Natural killer cell treated with Interleukin-12 subunit alpha and Interleukin-12 subunit beta and Interleukin-15 and Interleukin-18, amount 100 ng/mL, for 72 hours (primary cell): ENCODE measurements around the gene TARS1. TPM values are rescaled to one million over a fixed set of nuclear protein-coding genes. Genes with fewer than 3 reads are reported as not detected.
"Not testable (repeated sequence)": the region's sequence is repeated elsewhere in the genome, so short reads cannot be mapped to it uniquely, and the experiment has no call there.

ENCODE experiments used
- ATAC-seq, 2 donors: fragments of 150-1000 bp; cut with Tn5 transposase in 1 of 2; sonication (Bioruptor Pico), chemical (Tn5 transposase) in 1 of 2; 2 replicates each; pipeline ENCODE4 v1.10.0; 2021
- DNase-seq: peaks from one replicate; pipeline ENCODE4 v3.0.0; 2022; ENCODE audit warnings: low spot score
- H3K27ac Mint-ChIP-seq, 2 donors: 1 replicate in 1 of 2; 2 replicates in 1 of 2; pipeline ENCODE4 v1.8.0; 2022; ENCODE audit warnings: mixed read lengths in 2 of 2, mild to moderate bottlenecking in 1 of 2, moderate library complexity in 1 of 2
- H3K27me3 Mint-ChIP-seq, 2 donors: 1 replicate in 1 of 2; 2 replicates in 1 of 2; pipeline ENCODE4 v1.8.0; 2022; ENCODE audit warnings: mixed read lengths in 2 of 2
- H3K36me3 Mint-ChIP-seq: one replicate; pipeline ENCODE4 v1.8.0; 2022; ENCODE audit warnings: mixed read lengths
- H3K4me1 Mint-ChIP-seq, 2 donors: 1 replicate in 1 of 2; 2 replicates in 1 of 2; pipeline ENCODE4 v1.8.0; 2022; ENCODE audit warnings: low read depth in 2 of 2, mixed read lengths in 2 of 2, mild to moderate bottlenecking in 1 of 2
- H3K4me3 Mint-ChIP-seq: one replicate; pipeline ENCODE4 v1.8.0; 2022; ENCODE audit warnings: mixed read lengths
- H3K9me3 Mint-ChIP-seq: 2 replicates; pipeline ENCODE4 v1.8.0; 2022; ENCODE audit warnings: mixed read lengths
- total RNA-seq, 2 donors: library from RNA; stranded (reverse); gene quantifications; one replicate each; pipeline ENCODE4 v1.2.3, GENCODE V29; 2022

Gene TARS1
- total RNA-seq, 2 donors from 2014 or later, result 204 to 211 TPM

- no peaks in the 10 kb centered on the region for H3K9me3 Mint-ChIP-seq
- no peak overlapping the region for H3K4me3 Mint-ChIP-seq
- H3K4me1 Mint-ChIP-seq, result no peaks in the 10 kb centered on the region
- DNase-seq, result no peak
- no peak overlapping the region for H3K27ac Mint-ChIP-seq
- no peak for ATAC-seq
- no peaks in the 10 kb centered on the region for H3K27me3 Mint-ChIP-seq
- H3K36me3 Mint-ChIP-seq, result peaks cover under 1% of the 10 kb centered on the region
These were observed 41.6 kb downstream of the TARS1 start for GRCh38 chr5:33482335-33482734.

GRCh38 chr5:33487236-33487635 lies 46.5 kb downstream of the TARS1 start:
- ATAC-seq (no peak), DNase-seq (no peak)
- H3K4me1 Mint-ChIP-seq, result no peaks in the 10 kb centered on the region
- H3K9me3 Mint-ChIP-seq, result no peaks in the 10 kb centered on the region
- no peaks in the 10 kb centered on the region for H3K36me3 Mint-ChIP-seq
- no peak overlapping the region for H3K27ac Mint-ChIP-seq
- no peaks in the 10 kb centered on the region for H3K27me3 Mint-ChIP-seq
- no peak overlapping the region for H3K4me3 Mint-ChIP-seq

GRCh38 chr5:33488558-33489355 lies 48.0 kb downstream of the TARS1 start:
- H3K9me3 Mint-ChIP-seq, result no peaks in the 10 kb centered on the region
- H3K4me1 Mint-ChIP-seq, result no peaks in the 10 kb centered on the region
- ATAC-seq (no peak), DNase-seq (no peak)
- no peak overlapping the region for H3K27ac Mint-ChIP-seq
- no peaks in the 10 kb centered on the region for H3K27me3 Mint-ChIP-seq
- no peaks in the 10 kb centered on the region for H3K36me3 Mint-ChIP-seq
- no peak overlapping the region for H3K4me3 Mint-ChIP-seq

- Mint-ChIP-seq H3K36me3 (no peaks in the 10 kb centered on the region), H3K27me3 (no peaks in the 10 kb centered on the region), H3K4me1 (no peaks in the 10 kb centered on the region), H3K4me3 (no peak overlapping the region), H3K27ac (no peak overlapping the region), H3K9me3 (no peaks in the 10 kb centered on the region)
- ATAC-seq (no peak), DNase-seq (no peak)
These were observed 48.8 kb downstream of the TARS1 start for GRCh38 chr5:33489481-33490067.

- no peaks in the 10 kb centered on the region for H3K9me3 Mint-ChIP-seq
- no peak for DNase-seq
- no peaks in the 10 kb centered on the region for H3K27me3 Mint-ChIP-seq
- no peak overlapping the region for H3K27ac Mint-ChIP-seq
- no peak overlapping the region for H3K4me3 Mint-ChIP-seq
- ATAC-seq, result no peak
- H3K4me1 Mint-ChIP-seq, result no peaks in the 10 kb centered on the region
- H3K36me3 Mint-ChIP-seq, result no peaks in the 10 kb centered on the region
These were observed 49.4 kb downstream of the TARS1 start for GRCh38 chr5:33490071-33490665.

GRCh38 chr5:33491941-33492340 lies 51.2 kb downstream of the TARS1 start:
- Mint-ChIP-seq H3K9me3 (no peaks in the 10 kb centered on the region), H3K4me3 (no peak overlapping the region), H3K4me1 (no peaks in the 10 kb centered on the region), H3K27me3 (peaks cover 0 to 3% of the 10 kb centered on the region in 2 donors), H3K36me3 (no peaks in the 10 kb centered on the region), H3K27ac (no peak overlapping the region)
- ATAC-seq (no peak), DNase-seq (no peak)

GRCh38 chr5:33494466-33494865 lies 53.7 kb downstream of the TARS1 start:
- H3K4me1 Mint-ChIP-seq, result no peaks in the 10 kb centered on the region
- ATAC-seq, result no peak

GRCh38 chr5:33501260-33501659 lies 60.5 kb downstream of the TARS1 start:
- no peaks in the 10 kb centered on the region for H3K36me3 Mint-ChIP-seq
- H3K4me1 Mint-ChIP-seq, result no peaks in the 10 kb centered on the region
- H3K4me3 Mint-ChIP-seq, result no peak overlapping the region
- no peaks in the 10 kb centered on the region for H3K27me3 Mint-ChIP-seq
- no peak for ATAC-seq
- no peaks in the 10 kb centered on the region for H3K9me3 Mint-ChIP-seq
- DNase-seq, result no peak
- no peak overlapping the region for H3K27ac Mint-ChIP-seq

More at GRCh38 chr5:33494466-33494865, 53.7 kb downstream of the TARS1 start:
- no peaks in the 10 kb centered on the region for H3K9me3 Mint-ChIP-seq
- H3K36me3 Mint-ChIP-seq, result no peaks in the 10 kb centered on the region
- no peak overlapping the region for H3K4me3 Mint-ChIP-seq
- H3K27me3 Mint-ChIP-seq, result peaks cover 0 to 3% of the 10 kb centered on the region in 2 donors
- DNase-seq, result no peak
- no peak overlapping the region for H3K27ac Mint-ChIP-seq

GRCh38 chr5:33501899-33502298 lies 61.1 kb downstream of the TARS1 start:
- no peaks in the 10 kb centered on the region for H3K4me1 Mint-ChIP-seq
- no peak overlapping the region for H3K4me3 Mint-ChIP-seq
- no peaks in the 10 kb centered on the region for H3K36me3 Mint-ChIP-seq
- no peaks in the 10 kb centered on the region for H3K9me3 Mint-ChIP-seq
- DNase-seq (no peak), ATAC-seq (no peak)
- peaks cover 0 to 3% of the 10 kb centered on the region in 2 donors for H3K27me3 Mint-ChIP-seq
- no peak overlapping the region for H3K27ac Mint-ChIP-seq

GRCh38 chr5:33504570-33504969 lies 63.8 kb downstream of the TARS1 start:
- no peak overlapping the region for H3K4me3 Mint-ChIP-seq
- no peaks in the 10 kb centered on the region for H3K9me3 Mint-ChIP-seq
- no peak overlapping the region for H3K27ac Mint-ChIP-seq
- no peaks in the 10 kb centered on the region for H3K4me1 Mint-ChIP-seq
- ATAC-seq, result no peak
- no peak for DNase-seq
- peaks cover 0 to 3% of the 10 kb centered on the region in 2 donors for H3K27me3 Mint-ChIP-seq
- no peaks in the 10 kb centered on the region for H3K36me3 Mint-ChIP-seq

- Mint-ChIP-seq H3K9me3 (no peaks in the 10 kb centered on the region), H3K27ac (no peak overlapping the region), H3K27me3 (peaks cover 3 to 8% of the 10 kb centered on the region in 2 donors), H3K4me1 (no peaks in the 10 kb centered on the region), H3K4me3 (no peak overlapping the region), H3K36me3 (no peaks in the 10 kb centered on the region)
- DNase-seq, result no peak
- no peak for ATAC-seq
These were observed 66.7 kb downstream of the TARS1 start for GRCh38 chr5:33507426-33507825.

- no peak overlapping the region for H3K4me3 Mint-ChIP-seq
- H3K9me3 Mint-ChIP-seq, result no peaks in the 10 kb centered on the region
- H3K27me3 Mint-ChIP-seq, result peaks cover 3 to 8% of the 10 kb centered on the region in 2 donors
- ATAC-seq, result no peak
- H3K36me3 Mint-ChIP-seq, result no peaks in the 10 kb centered on the region
- H3K27ac Mint-ChIP-seq, result no peak overlapping the region
- no peak for DNase-seq
- no peaks in the 10 kb centered on the region for H3K4me1 Mint-ChIP-seq
These were observed 68.3 kb downstream of the TARS1 start for GRCh38 chr5:33509036-33509435.

- no peaks in the 10 kb centered on the region for H3K4me1 Mint-ChIP-seq
These were observed 72.9 kb downstream of the TARS1 start for GRCh38 chr5:33513462-33514185.

GRCh38 chr5:33515366-33515765 lies 74.6 kb downstream of the TARS1 start:
- peaks cover 0 to 19% of the 10 kb centered on the region in 2 donors for H3K27me3 Mint-ChIP-seq
- H3K36me3 Mint-ChIP-seq, H3K4me3 Mint-ChIP-seq, H3K4me1 Mint-ChIP-seq, DNase-seq, H3K27ac Mint-ChIP-seq, ATAC-seq, H3K9me3 Mint-ChIP-seq: not testable (repeated sequence)

More at GRCh38 chr5:33513462-33514185, 72.9 kb downstream of the TARS1 start:
- no peak overlapping the region for H3K27ac Mint-ChIP-seq
- DNase-seq (no peak), ATAC-seq (no peak)
- no peak overlapping the region for H3K4me3 Mint-ChIP-seq
- no peaks in the 10 kb centered on the region for H3K36me3 Mint-ChIP-seq
- peaks cover 0 to 24% of the 10 kb centered on the region in 2 donors for H3K27me3 Mint-ChIP-seq
- peaks cover 3% of the 10 kb centered on the region for H3K9me3 Mint-ChIP-seq
